Smooth muscle cell (in vitro differentiated cells): ENCODE data around the gene ATP2A1. TPM values are rescaled to one million over a fixed set of nuclear protein-coding genes. Genes with fewer than 3 reads are reported as not detected.

Source experiments
- DNase-seq: peaks from one replicate; lab custom pipeline; 2025; ENCODE audit not compliant: unreplicated experiment; lab: John Stamatoyannopoulos, UW
- H2AFZ ChIP-seq: fragments of 200-600 bp; sonication (generic); 2 replicates; pipeline ENCODE4 v1.6.0; 2016; ENCODE audit warnings: antibody characterized with exemption, low read depth, mild to moderate bottlenecking
- H3F3A ChIP-seq: fragments of 200-600 bp; sonication (generic); 2 replicates; pipeline ENCODE4 v1.6.0; 2017; ENCODE audit warnings: antibody characterized with exemption, low read depth
- H3K27ac ChIP-seq: fragments of 200-600 bp; sonication (generic); 2 replicates; pipeline ENCODE4 v1.5.1; 2016; ENCODE audit warnings: low read depth, mild to moderate bottlenecking
- H3K27me3 ChIP-seq: fragments of 200-600 bp; sonication (generic); 2 replicates; pipeline ENCODE4 v1.6.1; 2016; ENCODE audit warnings: low read depth, mild to moderate bottlenecking
- H3K36me3 ChIP-seq: fragments of 200-600 bp; sonication (generic); 2 replicates; pipeline ENCODE4 v1.5.1; 2016; ENCODE audit warnings: low read depth
- H3K4me1 ChIP-seq: fragments of 200-600 bp; sonication (generic); 2 replicates; pipeline ENCODE4 v1.5.1; 2016; ENCODE audit warnings: low read depth
- H3K4me2 ChIP-seq: fragments of 200-600 bp; sonication (generic); 2 replicates; pipeline ENCODE4 v1.6.0; 2016; ENCODE audit warnings: mild to moderate bottlenecking
- H3K4me3 ChIP-seq: fragments of 200-600 bp; sonication (generic); 2 replicates; pipeline ENCODE4 v1.5.1; 2016; ENCODE audit warnings: mild to moderate bottlenecking
- H3K79me2 ChIP-seq: fragments of 200-600 bp; sonication (generic); 2 replicates; pipeline ENCODE4 v1.6.0; 2016; ENCODE audit warnings: low read depth, mild to moderate bottlenecking
- H3K9ac ChIP-seq: fragments of 200-600 bp; sonication (generic); 2 replicates; pipeline ENCODE4 v1.6.0; 2016; ENCODE audit warnings: low read depth
- H3K9me3 ChIP-seq: fragments of 200-600 bp; sonication (generic); replicated peaks from 2 replicates; pipeline ENCODE4 v1.5.1; 2016; ENCODE audit warnings: low read depth
- H4K20me1 ChIP-seq: fragments of 200-600 bp; sonication (generic); 2 replicates; pipeline ENCODE4 v1.6.0; 2016; ENCODE audit warnings: low read depth
- WGBS: methylation state at CpG from one replicate; pipeline ENCODE4 v1.1.7; 2016; ENCODE audit warnings: low lambda C conversion rate; 5-methylcytosine and 5-hydroxymethylcytosine counted together
- polyA plus RNA-seq: library from polyadenylated mRNA; unstranded; fragments of >200 nt; fragmentation: Nextera tagmentation; extraction: Ambion mirVana; gene quantifications from 2 replicates; pipeline ENCODE4 v1.2.1, GENCODE V29; 2016
- total RNA-seq: library from RNA; depleted of rRNA; stranded (reverse); fragments of >200 nt; gene quantifications from 2 replicates; pipeline ENCODE4 v1.2.3, GENCODE V29; 2014
- TF ChIP-seq, protein P1 (sequence below): fragments of 200-600 bp; sonication (generic); IDR thresholded peaks from 2 replicates; pipeline ENCODE4 v1.5.1; 2017; ENCODE audit warnings: borderline replicate concordance, mild to moderate bottlenecking, antibody characterized with exemption; ENCODE audit not compliant: insufficient read depth, poor library complexity, severe bottlenecking

The ATP2A1 gene
- total and polyA plus RNA-seq, 2 experiments from 2014 or later = 0.09 to 1.2 TPM

DNA sequence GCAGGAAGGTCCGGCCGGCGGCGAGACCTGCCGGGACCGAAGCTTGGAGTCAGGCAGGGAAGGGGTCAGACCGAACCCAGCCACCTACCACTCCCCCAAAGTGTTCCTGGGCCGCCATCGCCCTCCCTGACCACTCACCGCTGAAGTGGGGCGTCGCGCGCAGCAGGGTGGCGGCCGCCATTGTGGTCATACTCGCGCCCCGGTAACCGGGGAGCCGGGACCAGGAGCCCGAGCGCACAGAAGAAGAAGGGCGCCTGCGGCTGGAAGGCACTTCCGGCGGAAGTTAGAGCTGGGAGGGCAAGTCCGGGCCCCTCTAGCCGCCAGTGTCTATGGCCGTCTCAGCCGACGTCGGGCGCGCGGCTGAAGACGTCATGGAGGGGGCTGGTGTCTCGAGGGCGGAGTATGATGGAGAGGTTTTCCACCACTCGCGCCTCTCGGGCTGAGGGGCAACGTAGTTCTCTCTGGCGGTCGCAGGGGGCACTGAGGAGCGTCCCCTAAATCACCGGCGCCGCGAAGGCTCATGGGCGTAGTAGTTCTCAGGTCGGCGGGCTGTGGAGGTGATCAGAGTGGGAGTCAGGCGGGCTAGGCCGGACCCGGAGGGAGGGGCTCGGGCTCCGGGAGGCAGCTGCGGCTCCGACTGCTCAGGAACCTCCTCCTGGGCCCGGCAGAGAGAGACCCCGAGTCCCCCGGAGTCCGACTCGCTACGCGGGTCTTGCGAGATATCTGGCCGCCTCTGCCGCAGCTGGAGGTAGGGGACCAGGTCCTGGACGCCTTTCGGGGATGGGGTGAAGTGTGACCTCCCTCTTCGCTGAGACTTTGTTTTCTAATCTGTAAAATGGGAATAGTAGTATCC lies 32.0 kb upstream of the ATP2A1 start, which contains the start of gene TUFM:
TUFM (minus strand) TSS at position 269 of the 853 bp plus-strand sequence; CDS start at position 190, 79 bp downstream.
- Histone ChIP-seq H3K4me1 (peaks cover 7% of the 10 kb centered on the region), H4K20me1 (no peaks in the 10 kb centered on the region), H3K79me2 (peaks cover 33% of the 10 kb centered on the region), H2AFZ (peak within 1 kb of the TSS; percentile 82), H3K4me3 (peak within 1 kb of the TSS; percentile 79), H3K27ac (peak within 1 kb of the TSS; percentile 55), H3K36me3 (no peaks in the 10 kb centered on the region), H3F3A (peaks cover 1% of the 10 kb centered on the region), H3K27me3 (no peaks in the 10 kb centered on the region), H3K9me3 (no peaks in the 10 kb centered on the region), H3K9ac (peak within 1 kb of the TSS; percentile 89), H3K4me2 (peak within 1 kb of the TSS; percentile 93)
- peak; percentile 85 for DNase-seq
- WGBS = 4% methylated on average over 71 of the region's 73 CpGs
- TF ChIP-seq, protein P1, sequence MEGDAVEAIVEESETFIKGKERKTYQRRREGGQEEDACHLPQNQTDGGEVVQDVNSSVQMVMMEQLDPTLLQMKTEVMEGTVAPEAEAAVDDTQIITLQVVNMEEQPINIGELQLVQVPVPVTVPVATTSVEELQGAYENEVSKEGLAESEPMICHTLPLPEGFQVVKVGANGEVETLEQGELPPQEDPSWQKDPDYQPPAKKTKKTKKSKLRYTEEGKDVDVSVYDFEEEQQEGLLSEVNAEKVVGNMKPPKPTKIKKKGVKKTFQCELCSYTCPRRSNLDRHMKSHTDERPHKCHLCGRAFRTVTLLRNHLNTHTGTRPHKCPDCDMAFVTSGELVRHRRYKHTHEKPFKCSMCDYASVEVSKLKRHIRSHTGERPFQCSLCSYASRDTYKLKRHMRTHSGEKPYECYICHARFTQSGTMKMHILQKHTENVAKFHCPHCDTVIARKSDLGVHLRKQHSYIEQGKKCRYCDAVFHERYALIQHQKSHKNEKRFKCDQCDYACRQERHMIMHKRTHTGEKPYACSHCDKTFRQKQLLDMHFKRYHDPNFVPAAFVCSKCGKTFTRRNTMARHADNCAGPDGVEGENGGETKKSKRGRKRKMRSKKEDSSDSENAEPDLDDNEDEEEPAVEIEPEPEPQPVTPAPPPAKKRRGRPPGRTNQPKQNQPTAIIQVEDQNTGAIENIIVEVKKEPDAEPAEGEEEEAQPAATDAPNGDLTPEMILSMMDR = peak; percentile 33

- H2AFZ ChIP-seq = peak overlapping the region; percentile 82
- H4K20me1 ChIP-seq = no peaks in the 10 kb centered on the region
- TF ChIP-seq, protein P1 = no peak
- peak overlapping the region; percentile 87 for H3K4me2 ChIP-seq
- H3K9ac ChIP-seq = peak overlapping the region; percentile 82
- peak overlapping the region; percentile 43 for H3K27ac ChIP-seq
- DNase-seq = no peak
- H3K79me2 ChIP-seq = peaks cover 33% of the 10 kb centered on the region
- WGBS = 49% methylated on average over 5 of the region's 5 CpGs
- H3K9me3 ChIP-seq = no peaks in the 10 kb centered on the region
- no peaks in the 10 kb centered on the region for H3K27me3 ChIP-seq
- H3K4me3 ChIP-seq = peak overlapping the region; percentile 79
- no peaks in the 10 kb centered on the region for H3F3A ChIP-seq
- peaks cover 7% of the 10 kb centered on the region for H3K4me1 ChIP-seq
- no peaks in the 10 kb centered on the region for H3K36me3 ChIP-seq
Observed at GRCh38 chr16:28846933-28847273, 31.4 kb upstream of the ATP2A1 start.

DNA sequence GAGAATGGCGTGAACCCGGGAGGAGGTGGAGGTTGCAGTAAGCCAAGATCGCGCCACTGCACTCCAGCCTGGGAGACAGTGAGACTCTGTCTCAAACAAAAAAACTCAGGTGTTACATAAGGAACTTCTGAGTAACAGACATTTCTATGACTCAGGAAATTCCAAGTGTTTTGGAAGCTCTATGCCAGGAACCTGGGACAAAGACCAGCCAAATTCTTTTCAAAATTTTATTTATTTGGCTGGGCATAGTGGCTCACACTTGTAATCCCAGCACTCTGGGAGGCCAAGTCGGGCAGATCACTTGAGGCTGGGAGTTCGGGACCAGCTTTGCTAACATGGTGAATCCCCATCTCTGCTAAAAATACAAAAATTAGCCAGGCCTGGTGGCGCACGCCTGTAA lies 19.9 kb upstream of the ATP2A1 start:
- H2AFZ ChIP-seq = no peak overlapping the region

More for the DNA sequence above, 19.9 kb upstream of the ATP2A1 start:
- H3K4me3 ChIP-seq = no peak overlapping the region
- WGBS = 96% methylated on average over 8 of the region's 8 CpGs
- H3K36me3 ChIP-seq = no peaks in the 10 kb centered on the region
- TF ChIP-seq, protein P1 = no peak
- no peaks in the 10 kb centered on the region for H3F3A ChIP-seq
- H3K9me3 ChIP-seq = no peaks in the 10 kb centered on the region
- no peak overlapping the region for H3K9ac ChIP-seq
- DNase-seq = no peak
- H3K4me1 ChIP-seq = no peaks in the 10 kb centered on the region
- H3K4me2 ChIP-seq = no peak overlapping the region
- peaks cover 8% of the 10 kb centered on the region for H3K79me2 ChIP-seq
- H3K27ac ChIP-seq = no peak overlapping the region
- no peaks in the 10 kb centered on the region for H3K27me3 ChIP-seq
- no peaks in the 10 kb centered on the region for H4K20me1 ChIP-seq
